NCI-H187 treated with DMSO at 0.1 percent for 48 hours (cell line): ENCODE results near the gene NEK11.

ENCODE experiments used
- DNase-seq: peaks from one replicate; lab custom pipeline; 2025; lab: John Stamatoyannopoulos, UW

Gene NEK11

GRCh38 chr3:131026321-131027151 lies at the start of gene NEK11, which contains the start of gene ASTE1:
Gene NEK11, plus strand, starts transcription at chr3:131026877. Its CDS starts 2,832 bp downstream, at chr3:131029709.
Gene ASTE1, minus strand, starts transcription at chr3:131026825. Its CDS starts 1,519 bp downstream, at chr3:131025306.
- peak; percentile 71 for DNase-seq

DNA sequence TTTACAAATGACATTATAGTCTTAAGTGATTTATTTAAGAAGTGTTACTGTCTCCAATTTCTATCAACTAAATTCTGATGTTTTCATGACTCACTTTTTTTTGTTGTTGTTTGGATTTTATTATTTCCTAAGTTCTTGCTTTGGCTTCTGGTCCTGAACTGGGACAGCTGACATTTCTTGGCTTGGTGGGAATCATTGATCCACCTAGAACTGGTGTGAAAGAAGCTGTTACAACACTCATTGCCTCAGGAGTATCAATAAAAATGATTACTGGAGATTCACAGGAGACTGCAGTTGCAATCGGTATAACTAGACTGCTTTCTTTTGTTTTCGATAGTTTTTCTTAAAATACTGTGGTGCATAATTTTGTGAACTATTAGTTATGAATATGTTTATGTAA lies 47.6 kb upstream of the NEK11 start:
- DNase-seq, result no peak

- no peak for DNase-seq
Observed at GRCh38 chr3:130981469-130981868, 45.2 kb upstream of the NEK11 start.

DNA sequence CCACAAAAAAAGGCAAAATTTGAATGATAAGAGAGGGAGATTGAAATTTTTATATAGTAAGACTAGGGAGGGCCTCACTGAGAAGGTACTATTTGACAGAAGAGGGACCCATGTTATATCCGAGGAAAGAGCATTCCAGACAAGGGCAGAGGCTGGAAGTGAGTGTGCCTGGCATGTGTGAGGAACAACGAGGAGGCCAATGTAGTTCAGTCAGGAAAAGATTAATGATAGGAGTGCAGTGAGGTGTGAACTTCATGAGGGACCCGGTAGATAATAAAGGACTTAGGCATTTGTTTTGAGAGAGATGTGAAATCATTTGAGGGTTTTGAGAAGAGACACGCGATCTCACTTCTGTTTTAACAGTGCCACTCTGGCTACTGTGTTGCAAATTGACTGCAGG lies 36.4 kb upstream of the NEK11 start:
- peak; percentile 60 for DNase-seq

GRCh38 chr3:130991126-130991525 lies 35.6 kb upstream of the NEK11 start:
- DNase-seq, result no peak

GRCh38 chr3:130992344-130992743 lies 34.3 kb upstream of the NEK11 start:
- DNase-seq, result peak; percentile 19

- DNase-seq, result no peak
Observed at GRCh38 chr3:130997289-130997688, 29.4 kb upstream of the NEK11 start.

GRCh38 chr3:131001071-131001470 lies 25.6 kb upstream of the NEK11 start:
- DNase-seq, result no peak

DNA sequence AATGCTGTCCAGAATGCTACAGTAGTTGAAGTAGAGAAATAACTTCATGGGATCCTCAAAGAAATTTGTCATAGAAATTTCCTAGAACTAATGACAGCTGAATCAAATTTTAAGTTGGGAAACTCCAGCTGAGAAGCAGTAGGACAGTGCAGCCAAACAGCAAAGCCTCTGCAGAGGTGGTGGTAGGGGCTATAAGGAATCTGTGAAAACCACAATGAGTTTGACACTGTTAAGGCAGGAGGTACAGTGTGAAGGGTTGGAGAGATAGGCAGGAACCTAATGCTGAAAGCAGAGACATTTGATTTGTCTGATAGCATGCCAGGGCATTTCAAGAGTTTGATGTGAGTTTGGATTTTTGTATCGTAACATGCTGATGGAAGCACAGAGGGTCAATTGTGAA lies 22.1 kb upstream of the NEK11 start:
- DNase-seq, result no peak

DNA sequence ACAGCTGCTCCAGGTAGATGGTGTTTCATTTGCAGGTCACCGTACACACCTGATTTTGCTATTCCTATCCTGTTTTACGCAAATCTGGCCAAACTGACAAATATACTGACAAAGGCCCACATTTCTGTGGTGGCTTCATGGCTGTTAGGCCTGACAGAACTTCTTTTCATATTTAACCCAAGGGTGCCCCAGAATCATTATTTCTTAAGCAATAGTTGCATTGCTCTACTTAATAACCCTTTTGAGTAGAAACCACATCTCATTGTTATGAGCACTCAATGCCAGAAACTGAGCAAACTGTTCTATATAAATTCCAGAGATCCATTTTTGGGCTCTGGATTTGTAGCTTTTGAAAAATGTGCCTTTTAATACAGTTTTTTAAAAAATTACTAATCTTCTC lies 19.4 kb upstream of the NEK11 start:
- DNase-seq, result no peak

GRCh38 chr3:131007782-131008181 lies 18.9 kb upstream of the NEK11 start:
- DNase-seq, result no peak

DNA sequence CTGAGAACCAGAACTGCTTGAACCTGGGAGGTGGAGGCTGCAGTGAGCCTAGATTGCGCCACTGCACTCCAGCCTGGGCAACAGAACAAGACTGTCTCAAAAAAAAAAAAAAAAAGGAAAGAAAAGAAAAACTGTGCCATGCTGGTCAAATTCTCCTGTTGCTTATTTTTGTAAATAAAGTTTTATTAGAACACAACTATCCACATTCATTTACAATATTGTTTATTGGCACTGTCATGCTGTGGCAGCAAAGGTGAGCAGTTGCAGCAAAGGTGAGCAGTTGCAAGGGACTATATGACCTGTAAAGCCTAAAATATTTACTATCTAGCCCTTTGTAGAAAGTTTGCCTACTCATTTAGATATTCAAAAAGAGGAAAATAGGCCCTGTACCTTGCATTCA lies 18.4 kb upstream of the NEK11 start:
- no peak for DNase-seq

- no peak for DNase-seq
Observed at GRCh38 chr3:131009698-131010097, 17.0 kb upstream of the NEK11 start.

DNA sequence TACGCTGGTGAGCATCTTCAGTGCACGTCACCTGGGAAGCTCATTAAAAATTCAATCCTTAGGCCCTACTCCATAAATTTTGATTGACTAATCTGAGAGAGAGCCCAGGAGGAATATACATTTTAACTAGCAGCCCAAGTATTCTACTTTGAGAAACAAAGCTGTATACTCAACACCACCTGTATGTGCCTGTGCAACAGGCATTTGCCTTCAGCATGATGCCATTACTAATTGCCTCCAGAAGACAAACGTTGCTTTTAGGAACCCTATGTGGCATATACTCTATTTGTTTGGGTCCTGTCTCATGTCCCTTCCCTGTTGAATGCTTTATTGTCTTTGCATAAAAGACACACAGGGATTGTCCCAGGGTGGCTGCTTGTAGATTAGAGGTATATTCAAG lies 7.7 kb upstream of the NEK11 start:
- no peak for DNase-seq

- no peak for DNase-seq
Observed at GRCh38 chr3:131020122-131020693, 6.5 kb upstream of the NEK11 start.

GRCh38 chr3:131025539-131025938 lies 1.1 kb upstream of the NEK11 start:
- DNase-seq, result no peak

GRCh38 chr3:131028844-131029243 lies 2.2 kb downstream of the NEK11 start:
- DNase-seq, result no peak

DNA sequence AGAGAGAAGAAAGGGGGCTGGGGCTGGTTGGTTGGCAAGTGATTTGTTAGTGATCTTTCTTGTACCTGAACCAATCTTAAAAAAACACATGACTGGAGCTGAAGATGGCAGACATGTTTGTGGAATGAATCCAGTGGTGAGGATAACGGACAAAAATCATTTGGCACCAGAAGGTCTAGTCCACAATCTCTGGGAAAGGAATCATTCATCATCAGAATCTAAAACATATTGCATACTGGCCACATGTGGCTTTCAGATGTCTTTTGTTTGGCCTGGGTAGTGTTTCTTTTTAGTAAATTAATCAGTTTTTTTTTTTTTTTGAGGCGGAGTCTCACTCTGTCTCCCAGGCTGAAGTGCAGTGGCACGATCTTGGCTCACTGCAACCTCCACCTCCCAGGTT lies 5.0 kb downstream of the NEK11 start:
- no peak for DNase-seq

DNA sequence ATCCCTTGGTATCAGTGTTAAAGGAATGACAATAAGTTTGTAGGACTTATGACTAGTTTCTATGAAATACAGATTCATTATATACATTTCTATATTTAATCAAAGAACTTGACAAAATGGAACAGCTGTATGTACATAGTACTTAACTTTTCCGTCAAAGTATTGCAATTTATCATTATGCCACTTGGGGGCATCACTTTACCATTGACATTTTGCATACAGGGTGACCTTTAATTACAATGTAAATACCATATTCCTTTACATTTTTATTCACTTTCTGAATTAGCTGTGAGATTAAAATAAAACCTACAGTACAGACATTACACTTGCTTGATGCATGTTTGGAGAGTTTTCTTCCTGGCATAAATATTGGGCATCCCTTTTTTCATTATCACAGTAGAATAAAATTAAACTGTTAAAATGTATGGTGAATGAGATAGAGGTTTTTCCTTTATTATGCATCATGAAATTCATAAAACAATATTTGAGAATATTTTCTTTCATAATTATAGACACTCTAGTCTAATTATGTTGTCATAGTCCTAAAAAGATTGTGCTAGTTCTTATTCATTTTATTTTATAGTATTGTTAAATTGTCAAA lies 6.9 kb downstream of the NEK11 start:
- no peak for DNase-seq

DNA sequence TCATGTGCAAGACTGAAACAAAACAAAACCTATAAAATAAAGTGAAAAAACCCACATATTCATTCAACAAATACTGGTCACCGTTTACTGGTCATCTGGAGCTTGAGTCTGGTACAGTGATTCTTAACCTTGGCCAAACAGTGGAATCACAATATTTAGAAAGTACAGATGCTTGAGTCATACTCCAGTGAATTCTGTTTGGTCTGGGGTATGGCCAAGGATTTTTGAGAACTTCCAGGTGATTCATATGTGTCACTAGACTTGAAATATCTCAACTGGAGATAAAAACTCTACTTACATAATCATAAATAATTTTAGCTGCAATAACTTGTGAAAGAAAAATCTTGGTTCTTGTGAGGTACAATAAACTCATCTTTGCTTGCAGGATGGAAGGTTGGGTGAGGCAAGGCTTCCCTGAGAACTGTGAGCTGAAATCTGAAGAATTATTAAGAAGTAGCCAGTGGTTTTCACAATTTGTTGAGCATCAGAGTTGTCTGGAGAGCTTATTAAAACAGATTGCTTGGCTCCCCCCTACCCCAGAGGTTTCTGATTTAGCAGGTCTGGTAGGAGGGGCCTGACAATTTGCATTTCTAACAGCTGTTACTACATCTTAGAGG lies 9.6 kb downstream of the NEK11 start:
- no peak for DNase-seq

DNA sequence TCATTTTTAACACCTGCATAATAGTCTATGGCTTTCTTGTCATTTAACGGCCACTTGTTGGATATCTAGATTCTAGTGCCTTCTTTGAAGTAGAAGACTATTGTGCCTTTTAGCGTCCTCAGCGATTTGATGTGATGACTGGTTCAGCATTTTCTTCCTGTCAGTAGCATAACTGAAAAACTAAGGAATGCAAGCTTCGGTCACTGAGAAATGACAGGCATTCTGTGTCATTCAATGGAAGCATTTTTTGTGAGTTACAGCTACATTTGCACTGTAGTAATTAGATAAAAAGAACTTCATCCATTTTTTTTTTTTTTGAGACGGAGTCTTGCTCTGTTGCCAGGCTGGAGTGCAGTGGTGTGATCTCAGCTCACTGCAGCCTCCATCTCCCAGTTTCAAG lies 10.3 kb downstream of the NEK11 start:
- no peak for DNase-seq

DNA sequence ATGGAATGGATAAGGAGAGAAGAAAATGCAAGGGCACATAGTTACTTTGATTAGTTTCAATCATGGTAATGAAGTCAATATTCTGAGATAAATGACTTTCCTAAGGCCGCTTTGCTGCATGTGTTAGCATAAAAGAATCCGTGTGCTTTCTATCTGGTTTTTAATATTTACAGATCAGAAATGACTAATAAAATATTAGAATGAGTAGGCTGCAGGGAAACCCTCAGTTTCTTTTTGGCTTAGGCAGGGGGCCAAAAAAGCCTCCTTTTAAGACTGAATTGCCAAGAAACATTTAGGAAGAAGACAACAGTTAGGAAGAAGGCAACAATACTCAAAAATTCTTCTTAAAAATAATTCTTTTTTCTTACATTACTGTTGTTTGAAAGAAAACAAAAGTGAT lies 11.6 kb downstream of the NEK11 start:
- DNase-seq, result no peak
